B cell (primary cell): ENCODE results near the gene DNTTIP2.

Experiments
- CTCF ChIP-seq: fragments of 200-600 bp; IDR thresholded peaks from one replicate; pipeline ENCODE4 v1.8.0; 2022; ENCODE audit warnings: antibody characterized with exemption, mild to moderate bottlenecking
- EZH2 ChIP-seq: IDR thresholded peaks from 2 replicates; pipeline ENCODE4 v1.6.1; 2012; ENCODE audit warnings: borderline replicate concordance, low read depth, mild to moderate bottlenecking, moderate library complexity, low read length; ENCODE audit not compliant: insufficient read depth, poor library complexity, severe bottlenecking

GRCh38 chr1:93839307-93839706 lies 39.7 kb downstream of the DNTTIP2 start:
- TF ChIP-seq CTCF (no peak), EZH2 (no peak)
